ENCODE measurements around the gene BRD9.
"Not testable (repeated sequence)": the region's sequence is repeated elsewhere in the genome, so short reads cannot be mapped to it uniquely, and the experiment has no call there.

DNA sequence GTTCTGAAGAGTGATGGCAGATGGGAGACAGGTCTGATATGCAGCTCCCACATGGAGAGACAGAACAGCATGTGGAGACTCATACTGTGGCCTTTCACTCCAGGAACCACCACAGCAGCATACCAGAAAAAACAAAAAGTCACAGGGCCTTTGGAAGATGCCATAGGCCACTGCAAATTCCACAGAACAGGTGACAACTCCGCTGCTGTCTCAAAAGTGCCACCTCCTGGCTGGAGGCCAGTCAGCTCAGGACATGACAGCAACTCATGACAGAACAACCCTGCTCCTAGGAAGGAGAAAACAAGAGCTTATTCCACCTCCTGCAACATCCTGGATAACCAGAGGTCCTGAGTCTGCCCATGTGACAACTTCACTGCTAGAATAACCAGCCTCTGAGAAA lies 67.1 kb downstream of the BRD9 start:
- TF ChIP-seq, protein P1, sequence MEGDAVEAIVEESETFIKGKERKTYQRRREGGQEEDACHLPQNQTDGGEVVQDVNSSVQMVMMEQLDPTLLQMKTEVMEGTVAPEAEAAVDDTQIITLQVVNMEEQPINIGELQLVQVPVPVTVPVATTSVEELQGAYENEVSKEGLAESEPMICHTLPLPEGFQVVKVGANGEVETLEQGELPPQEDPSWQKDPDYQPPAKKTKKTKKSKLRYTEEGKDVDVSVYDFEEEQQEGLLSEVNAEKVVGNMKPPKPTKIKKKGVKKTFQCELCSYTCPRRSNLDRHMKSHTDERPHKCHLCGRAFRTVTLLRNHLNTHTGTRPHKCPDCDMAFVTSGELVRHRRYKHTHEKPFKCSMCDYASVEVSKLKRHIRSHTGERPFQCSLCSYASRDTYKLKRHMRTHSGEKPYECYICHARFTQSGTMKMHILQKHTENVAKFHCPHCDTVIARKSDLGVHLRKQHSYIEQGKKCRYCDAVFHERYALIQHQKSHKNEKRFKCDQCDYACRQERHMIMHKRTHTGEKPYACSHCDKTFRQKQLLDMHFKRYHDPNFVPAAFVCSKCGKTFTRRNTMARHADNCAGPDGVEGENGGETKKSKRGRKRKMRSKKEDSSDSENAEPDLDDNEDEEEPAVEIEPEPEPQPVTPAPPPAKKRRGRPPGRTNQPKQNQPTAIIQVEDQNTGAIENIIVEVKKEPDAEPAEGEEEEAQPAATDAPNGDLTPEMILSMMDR (IDR thresholded peaks at IDR 0.05) = not testable (repeated sequence)
- not testable (repeated sequence) for TF ChIP-seq POLR2A (IDR thresholded peaks at IDR 0.05)

Measured in ovary (tissue), 3 donors.